PC-3 (cell line): Measurements from ENCODE around the gene NIT1. TPM values are rescaled to one million over a fixed set of nuclear protein-coding genes. Genes with fewer than 3 reads are reported as not detected.

Source experiments
- ATAC-seq: fragments of 200-7000 bp; cut with Tn5 transposase; 2 replicates; pipeline ENCODE4 v1.9.1; 2020; ENCODE audit warnings: mild to moderate bottlenecking, moderate library complexity
- BruUV-seq: library from RNA; stranded (reverse); fragments of 400-500 nt; replicated peaks from 2 replicates; lab custom pipeline; 2021; lab: Mats Ljungman, UMichigan
- CTCF ChIA-PET: fragments of 300-600 bp; sonication (Branson Sonifier 250); formaldehyde crosslinking; loops from one replicate; lab custom pipeline; 2022; ENCODE audit warnings: antibody characterized with exemption; lab: Charles Lee
- POLR2A ChIA-PET: fragments of 300-600 bp; sonication (Branson Sonifier 250); formaldehyde crosslinking; loops from one replicate; lab custom pipeline; 2022; ENCODE audit warnings: antibody characterized with exemption; ENCODE audit not compliant: unreplicated experiment; lab: Charles Lee
- DNase-seq: peaks from one replicate; pipeline ENCODE4 v3.0.0-alpha.2; 2015
- H2AFZ ChIP-seq: fragments of 300-600 bp; sonication (generic); 2 replicates; pipeline ENCODE4 v1.6.0; 2016; ENCODE audit warnings: antibody characterized with exemption, low read length
- H3F3A ChIP-seq: fragments of 300-600 bp; sonication (generic); one replicate; pipeline ENCODE4 v1.6.0; 2017; ENCODE audit warnings: antibody characterized with exemption, low read length, control low read depth, mild to moderate bottlenecking; ENCODE audit not compliant: unreplicated experiment
- H3K27ac ChIP-seq: fragments of 300-600 bp; sonication (generic); 2 replicates; pipeline ENCODE4 v1.5.1; 2016; ENCODE audit warnings: mild to moderate bottlenecking, low read length
- H3K27me3 ChIP-seq: fragments of 300-600 bp; sonication (generic); 2 replicates; pipeline ENCODE4 v1.6.1; 2016; ENCODE audit warnings: low read length, mixed read lengths
- H3K36me3 ChIP-seq: fragments of 300-600 bp; sonication (generic); 2 replicates; pipeline ENCODE4 v1.6.1; 2016; ENCODE audit warnings: low read depth, mixed run types, low read length, mixed read lengths
- H3K4me1 ChIP-seq: fragments of 300-600 bp; sonication (generic); 2 replicates; pipeline ENCODE4 v1.5.1; 2016; ENCODE audit warnings: low read length; ENCODE audit not compliant: insufficient read depth
- H3K4me2 ChIP-seq: fragments of 300-600 bp; sonication (generic); 2 replicates; pipeline ENCODE4 v1.6.0; 2016; ENCODE audit warnings: low read length
- H3K4me3 ChIP-seq: fragments of 300-600 bp; sonication (generic); 2 replicates; pipeline ENCODE4 v1.5.1; 2016; ENCODE audit warnings: mild to moderate bottlenecking, low read length, mixed read lengths
- H3K79me2 ChIP-seq: fragments of 300-600 bp; sonication (generic); 2 replicates; pipeline ENCODE4 v1.6.1; 2017; ENCODE audit warnings: low read length, mixed read lengths
- H3K9ac ChIP-seq: fragments of 300-600 bp; sonication (generic); 2 replicates; pipeline ENCODE4 v1.6.0; 2016; ENCODE audit warnings: mild to moderate bottlenecking, low read length
- H3K9me2 ChIP-seq: fragments of 300-600 bp; sonication (generic); replicated peaks from 2 replicates; pipeline ENCODE4 v1.6.1; 2016; ENCODE audit warnings: mixed run types, low read length, mixed read lengths
- H3K9me3 ChIP-seq: fragments of 300-600 bp; sonication (generic); 2 replicates; pipeline ENCODE4 v1.6.1; 2016; ENCODE audit warnings: low read length, mixed read lengths
- H4K20me1 ChIP-seq: fragments of 300-600 bp; sonication (generic); 2 replicates; pipeline ENCODE4 v1.6.1; 2016; ENCODE audit warnings: low read length, mixed read lengths
- CTCF ChIP-seq: fragments of 300-600 bp; sonication (generic); conservative IDR thresholded peaks from 2 replicates; pipeline ENCODE4 v1.5.1; 2017; ENCODE audit warnings: antibody characterized with exemption, low read depth, mild to moderate bottlenecking, low read length
- EZH2 ChIP-seq: fragments of 300-600 bp; sonication (generic); IDR thresholded peaks from one replicate; pipeline ENCODE4 v1.6.1; 2017; ENCODE audit warnings: antibody characterized with exemption, mild to moderate bottlenecking, low read length; ENCODE audit not compliant: unreplicated experiment
- EZH2phosphoT487 ChIP-seq: fragments of 300-600 bp; sonication (generic); IDR thresholded peaks from 2 replicates; pipeline ENCODE4 v1.6.1; 2018; ENCODE audit warnings: mild to moderate bottlenecking, antibody characterized with exemption, low read length, borderline replicate concordance
- intact Hi-C: fragments of 100-400 bp; cut with micrococcal nuclease; formaldehyde crosslinking; loops from 2 replicates; pipeline ENCODE4 v1.9.0; 2023
- total RNA-seq: library from RNA; depleted of rRNA; stranded (reverse); fragments of >200 nt; gene quantifications from 2 replicates; pipeline ENCODE4 v1.2.3, GENCODE V29; 2014

The NIT1 gene
- total RNA-seq, 1 experiment from 2014 or later = 18.1 TPM

GRCh38 chr1:161139766-161140165 lies 21.9 kb downstream of the NIT1 start:
- peak; percentile 78 for ATAC-seq
- H3K27me3 ChIP-seq = no peaks in the 10 kb centered on the region
- no peaks in the 10 kb centered on the region for H4K20me1 ChIP-seq
- TF ChIP-seq EZH2 = no peak
- peak; percentile 74 for TF ChIP-seq CTCF
- no peaks in the 10 kb centered on the region for H3K9me3 ChIP-seq
- H2AFZ ChIP-seq = no peak overlapping the region
- H3K4me2 ChIP-seq = no peak overlapping the region
- no peaks in the 10 kb centered on the region for H3K36me3 ChIP-seq
- no peaks in the 10 kb centered on the region for H3K9me2 ChIP-seq
- POLR2A ChIA-PET = no interaction called here
- H3K27ac ChIP-seq = no peak overlapping the region
- no peaks in the 10 kb centered on the region for H3K4me1 ChIP-seq
- peaks cover 10% of the 10 kb centered on the region for H3K79me2 ChIP-seq
- H3K9ac ChIP-seq = no peak overlapping the region
- no peaks in the 10 kb centered on the region for H3F3A ChIP-seq
- intact Hi-C loops = loop anchor here (1.0 kb wide), 4 partner anchors 41 to 146 kb away; partner anchors contain the start of gene KLHDC9
- DNase-seq = peak; percentile 77
- CTCF ChIA-PET = interaction anchor here (0.8 kb wide), 1 partner anchor 150 kb away, joined by 5 read pairs; no protein-coding TSS in a partner anchor
- BruUV-seq = no TSS peak
- no peak overlapping the region for H3K4me3 ChIP-seq

GRCh38 chr1:161140755-161141400 lies 23.0 kb downstream of the NIT1 start:
- Histone ChIP-seq H3K9ac (no peak overlapping the region), H3K4me2 (no peak overlapping the region), H3K4me1 (no peaks in the 10 kb centered on the region), H3K36me3 (no peaks in the 10 kb centered on the region), H3K9me2 (no peaks in the 10 kb centered on the region), H3K27me3 (no peaks in the 10 kb centered on the region), H3K4me3 (no peak overlapping the region), H3K27ac (no peak overlapping the region), H4K20me1 (no peaks in the 10 kb centered on the region), H3K79me2 (0 out of 2 replicates have a peak, but pooled peaks cover 3% of the 10 kb centered on the region), H3K9me3 (no peaks in the 10 kb centered on the region), H2AFZ (no peak overlapping the region), H3F3A (no peaks in the 10 kb centered on the region)
- CTCF ChIA-PET = interaction anchor here (1.0 kb wide), 1 partner anchor 13 kb away, joined by 3 read pairs; the partner anchor contains the start of gene UFC1
- DNase-seq = no peak
- no TSS peak for BruUV-seq
- TF ChIP-seq CTCF = no peak
- no peak for TF ChIP-seq EZH2
- TF ChIP-seq EZH2phosphoT487 = no peak
- POLR2A ChIA-PET = interaction anchor here (0.5 kb wide), 1 partner anchor 48 kb away, joined by 3 read pairs; no protein-coding TSS in a partner anchor
- no peak for ATAC-seq
- intact Hi-C loops = loop anchor here (1.0 kb wide), 2 partner anchors 144 to 148 kb away; no protein-coding TSS in a partner anchor

GRCh38 chr1:161145832-161146231 lies 27.9 kb downstream of the NIT1 start:
- intact Hi-C loops = no loop called here
- Histone ChIP-seq H3K9ac (no peak overlapping the region), H3K4me1 (no peaks in the 10 kb centered on the region), H3K9me3 (no peaks in the 10 kb centered on the region), H3K79me2 (no peaks in the 10 kb centered on the region), H4K20me1 (no peaks in the 10 kb centered on the region), H3K9me2 (no peaks in the 10 kb centered on the region), H2AFZ (no peak overlapping the region), H3K27ac (no peak overlapping the region), H3K36me3 (no peaks in the 10 kb centered on the region), H3K4me3 (no peak overlapping the region), H3K27me3 (no peaks in the 10 kb centered on the region), H3K4me2 (no peak overlapping the region), H3F3A (no peaks in the 10 kb centered on the region)
- TF ChIP-seq EZH2 (no peak), EZH2phosphoT487 (no peak), CTCF (no peak)
- POLR2A ChIA-PET = no interaction called here
- ATAC-seq = no peak
- no peak for DNase-seq
- no TSS peak for BruUV-seq
- CTCF ChIA-PET = no interaction called here
